WTC11 (cell line): ENCODE data around the gene EGF. TPM values are rescaled to one million over a fixed set of nuclear protein-coding genes. Genes with fewer than 3 reads are reported as not detected.

Experiments used
- ATAC-seq: fragments of 200-7000 bp; cut with Tn5 transposase; 2 replicates; pipeline ENCODE4 v1.10.0; 2021; ENCODE audit warnings: mild to moderate bottlenecking, moderate library complexity
- CTCF ChIA-PET: fragments of 300-600 bp; sonication (Branson Sonifier 250); formaldehyde crosslinking; loops from one replicate; lab custom pipeline; 2021; ENCODE audit warnings: antibody characterized with exemption; lab: Charles Lee
- POLR2A ChIA-PET: fragments of 350-600 bp; sonication (Branson Sonifier 250); formaldehyde crosslinking; loops from one replicate; lab custom pipeline; 2021; ENCODE audit warnings: antibody characterized with exemption; lab: Charles Lee
- DNase-seq: peaks from one replicate; pipeline ENCODE4 v3.0.0; 2021; ENCODE audit warnings: low spot score
- H3K27ac Mint-ChIP-seq: 2 replicates; pipeline ENCODE4 v1.8.0; 2021; ENCODE audit warnings: mixed read lengths
- H3K27me3 Mint-ChIP-seq: 2 replicates; pipeline ENCODE4 v1.8.0; 2021; ENCODE audit warnings: low read depth, mild to moderate bottlenecking, moderate library complexity, mixed read lengths
- H3K36me3 Mint-ChIP-seq: 2 replicates; pipeline ENCODE4 v1.8.0; 2021; ENCODE audit warnings: mixed read lengths
- H3K4me1 Mint-ChIP-seq: 2 replicates; pipeline ENCODE4 v1.8.0; 2022; ENCODE audit warnings: mixed read lengths
- H3K4me3 Mint-ChIP-seq: 2 replicates; pipeline ENCODE4 v1.8.0; 2021; ENCODE audit warnings: mild to moderate bottlenecking, moderate library complexity, mixed read lengths
- H3K9me3 Mint-ChIP-seq: 2 replicates; pipeline ENCODE4 v1.8.0; 2021; ENCODE audit warnings: mixed read lengths
- CREB1 ChIP-seq: sonication (generic); formaldehyde crosslinking; IDR thresholded peaks from 2 replicates; pipeline ENCODE4 v1.8.0; 2023; ENCODE audit warnings: mild to moderate bottlenecking, missing genetic modification reagents
- ESRRA ChIP-seq: sonication (generic); formaldehyde crosslinking; IDR thresholded peaks from 2 replicates; pipeline ENCODE4 v1.8.1; 2022; ENCODE audit warnings: mild to moderate bottlenecking, missing genetic modification reagents, borderline replicate concordance
- ETV6 ChIP-seq: sonication (generic); formaldehyde crosslinking; IDR thresholded peaks from 2 replicates; pipeline ENCODE4 v1.8.1; 2022; ENCODE audit warnings: mild to moderate bottlenecking, missing genetic modification reagents
- GTF2I ChIP-seq: fragments of 250-450 bp; sonication (Bioruptor Pico); conservative IDR thresholded peaks from 2 replicates; pipeline ENCODE4 v1.4.0; 2021; ENCODE audit warnings: mild to moderate bottlenecking
- JUN ChIP-seq: sonication (generic); formaldehyde crosslinking; IDR thresholded peaks from 2 replicates; pipeline ENCODE4 v1.8.0; 2023; ENCODE audit warnings: mild to moderate bottlenecking, missing genetic modification reagents
- NR3C1 ChIP-seq: sonication (generic); formaldehyde crosslinking; conservative IDR thresholded peaks from 2 replicates; pipeline ENCODE4 v1.8.1; 2023; ENCODE audit warnings: low read depth, mild to moderate bottlenecking, missing genetic modification reagents
- TEAD1 ChIP-seq: sonication (generic); formaldehyde crosslinking; IDR thresholded peaks from 2 replicates; pipeline ENCODE4 v1.8.0; 2022; ENCODE audit warnings: mild to moderate bottlenecking, missing genetic modification reagents
- ZBTB21 ChIP-seq: sonication (generic); formaldehyde crosslinking; IDR thresholded peaks from 2 replicates; pipeline ENCODE4 v1.8.1; 2023; ENCODE audit warnings: mild to moderate bottlenecking, missing genetic modification reagents, borderline replicate concordance
- ZNF317 ChIP-seq: sonication (generic); formaldehyde crosslinking; IDR thresholded peaks from 2 replicates; pipeline ENCODE4 v1.8.1; 2023; ENCODE audit warnings: low read depth, mild to moderate bottlenecking, moderate library complexity, missing genetic modification reagents, borderline replicate concordance
- total RNA-seq: library from RNA; stranded (reverse); gene quantifications from 3 replicates; pipeline ENCODE4 v1.2.3, GENCODE V29; 2021
- TF ChIP-seq, protein P1 (sequence below): sonication (generic); formaldehyde crosslinking; IDR thresholded peaks from 2 replicates; pipeline ENCODE4 v1.8.0; 2022; ENCODE audit warnings: missing genetic modification reagents
- TF ChIP-seq, protein P2 (sequence below): sonication (generic); formaldehyde crosslinking; IDR thresholded peaks from 2 replicates; pipeline ENCODE4 v1.8.0; 2023; ENCODE audit warnings: missing genetic modification reagents
- TF ChIP-seq, protein P3 (sequence below): fragments of 250-450 bp; sonication (Bioruptor Pico); IDR thresholded peaks from 2 replicates; pipeline ENCODE4 v1.9.0; 2021; ENCODE audit warnings: mild to moderate bottlenecking
- TF ChIP-seq, protein P4 (sequence below): sonication (generic); formaldehyde crosslinking; conservative IDR thresholded peaks from 2 replicates; pipeline ENCODE4 v1.8.1; 2023; ENCODE audit warnings: mild to moderate bottlenecking, low read depth, missing genetic modification reagents, moderate library complexity
- TF ChIP-seq, protein P5 (sequence below): sonication (generic); formaldehyde crosslinking; IDR thresholded peaks from 2 replicates; pipeline ENCODE4 v1.8.0; 2023; ENCODE audit warnings: mild to moderate bottlenecking, missing genetic modification reagents

Gene EGF
- total RNA-seq, 1 experiment from 2014 or later, result 2.5 TPM

DNA sequence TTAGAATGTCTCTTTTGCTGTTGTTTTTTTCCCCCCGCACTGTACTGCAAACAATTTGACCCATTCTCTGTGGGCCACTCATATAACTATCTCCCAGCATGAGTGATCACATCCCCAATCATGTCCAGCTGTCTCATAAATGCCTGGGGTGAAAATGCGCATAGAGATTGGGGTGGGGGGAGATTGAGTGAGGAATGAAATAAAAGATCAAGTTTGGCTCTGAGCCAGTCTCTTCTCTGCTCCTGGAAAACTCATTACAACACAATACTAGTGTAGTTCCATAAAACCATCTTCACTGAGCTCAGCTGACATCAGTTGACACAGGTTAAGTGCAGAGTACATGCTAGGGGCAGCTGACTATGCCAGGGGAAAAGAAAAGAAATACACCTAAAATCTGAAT is 96.9 kb downstream of the EGF start:
- H3K9me3 Mint-ChIP-seq, result no peaks in the 10 kb centered on the region
- TF ChIP-seq, protein P1, sequence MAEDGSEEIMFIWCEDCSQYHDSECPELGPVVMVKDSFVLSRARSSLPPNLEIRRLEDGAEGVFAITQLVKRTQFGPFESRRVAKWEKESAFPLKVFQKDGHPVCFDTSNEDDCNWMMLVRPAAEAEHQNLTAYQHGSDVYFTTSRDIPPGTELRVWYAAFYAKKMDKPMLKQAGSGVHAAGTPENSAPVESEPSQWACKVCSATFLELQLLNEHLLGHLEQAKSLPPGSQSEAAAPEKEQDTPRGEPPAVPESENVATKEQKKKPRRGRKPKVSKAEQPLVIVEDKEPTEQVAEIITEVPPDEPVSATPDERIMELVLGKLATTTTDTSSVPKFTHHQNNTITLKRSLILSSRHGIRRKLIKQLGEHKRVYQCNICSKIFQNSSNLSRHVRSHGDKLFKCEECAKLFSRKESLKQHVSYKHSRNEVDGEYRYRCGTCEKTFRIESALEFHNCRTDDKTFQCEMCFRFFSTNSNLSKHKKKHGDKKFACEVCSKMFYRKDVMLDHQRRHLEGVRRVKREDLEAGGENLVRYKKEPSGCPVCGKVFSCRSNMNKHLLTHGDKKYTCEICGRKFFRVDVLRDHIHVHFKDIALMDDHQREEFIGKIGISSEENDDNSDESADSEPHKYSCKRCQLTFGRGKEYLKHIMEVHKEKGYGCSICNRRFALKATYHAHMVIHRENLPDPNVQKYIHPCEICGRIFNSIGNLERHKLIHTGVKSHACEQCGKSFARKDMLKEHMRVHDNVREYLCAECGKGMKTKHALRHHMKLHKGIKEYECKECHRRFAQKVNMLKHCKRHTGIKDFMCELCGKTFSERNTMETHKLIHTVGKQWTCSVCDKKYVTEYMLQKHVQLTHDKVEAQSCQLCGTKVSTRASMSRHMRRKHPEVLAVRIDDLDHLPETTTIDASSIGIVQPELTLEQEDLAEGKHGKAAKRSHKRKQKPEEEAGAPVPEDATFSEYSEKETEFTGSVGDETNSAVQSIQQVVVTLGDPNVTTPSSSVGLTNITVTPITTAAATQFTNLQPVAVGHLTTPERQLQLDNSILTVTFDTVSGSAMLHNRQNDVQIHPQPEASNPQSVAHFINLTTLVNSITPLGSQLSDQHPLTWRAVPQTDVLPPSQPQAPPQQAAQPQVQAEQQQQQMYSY (CRISPR knock-in tag), result no peak
- TF ChIP-seq, protein P2, sequence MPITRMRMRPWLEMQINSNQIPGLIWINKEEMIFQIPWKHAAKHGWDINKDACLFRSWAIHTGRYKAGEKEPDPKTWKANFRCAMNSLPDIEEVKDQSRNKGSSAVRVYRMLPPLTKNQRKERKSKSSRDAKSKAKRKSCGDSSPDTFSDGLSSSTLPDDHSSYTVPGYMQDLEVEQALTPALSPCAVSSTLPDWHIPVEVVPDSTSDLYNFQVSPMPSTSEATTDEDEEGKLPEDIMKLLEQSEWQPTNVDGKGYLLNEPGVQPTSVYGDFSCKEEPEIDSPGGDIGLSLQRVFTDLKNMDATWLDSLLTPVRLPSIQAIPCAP (CRISPR knock-in tag), result no peak
- TF ChIP-seq, protein P3, sequence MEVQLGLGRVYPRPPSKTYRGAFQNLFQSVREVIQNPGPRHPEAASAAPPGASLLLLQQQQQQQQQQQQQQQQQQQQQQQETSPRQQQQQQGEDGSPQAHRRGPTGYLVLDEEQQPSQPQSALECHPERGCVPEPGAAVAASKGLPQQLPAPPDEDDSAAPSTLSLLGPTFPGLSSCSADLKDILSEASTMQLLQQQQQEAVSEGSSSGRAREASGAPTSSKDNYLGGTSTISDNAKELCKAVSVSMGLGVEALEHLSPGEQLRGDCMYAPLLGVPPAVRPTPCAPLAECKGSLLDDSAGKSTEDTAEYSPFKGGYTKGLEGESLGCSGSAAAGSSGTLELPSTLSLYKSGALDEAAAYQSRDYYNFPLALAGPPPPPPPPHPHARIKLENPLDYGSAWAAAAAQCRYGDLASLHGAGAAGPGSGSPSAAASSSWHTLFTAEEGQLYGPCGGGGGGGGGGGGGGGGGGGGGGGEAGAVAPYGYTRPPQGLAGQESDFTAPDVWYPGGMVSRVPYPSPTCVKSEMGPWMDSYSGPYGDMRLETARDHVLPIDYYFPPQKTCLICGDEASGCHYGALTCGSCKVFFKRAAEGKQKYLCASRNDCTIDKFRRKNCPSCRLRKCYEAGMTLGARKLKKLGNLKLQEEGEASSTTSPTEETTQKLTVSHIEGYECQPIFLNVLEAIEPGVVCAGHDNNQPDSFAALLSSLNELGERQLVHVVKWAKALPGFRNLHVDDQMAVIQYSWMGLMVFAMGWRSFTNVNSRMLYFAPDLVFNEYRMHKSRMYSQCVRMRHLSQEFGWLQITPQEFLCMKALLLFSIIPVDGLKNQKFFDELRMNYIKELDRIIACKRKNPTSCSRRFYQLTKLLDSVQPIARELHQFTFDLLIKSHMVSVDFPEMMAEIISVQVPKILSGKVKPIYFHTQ (CRISPR knock-in tag), result no peak
- TF ChIP-seq ZBTB21 (CRISPR knock-in tag), result no peak
- TF ChIP-seq GTF2I (CRISPR knock-in tag), result no peak
- no peak for TF ChIP-seq ZNF317
- no peak for TF ChIP-seq ESRRA (CRISPR knock-in tag)
- TF ChIP-seq, protein P4, sequence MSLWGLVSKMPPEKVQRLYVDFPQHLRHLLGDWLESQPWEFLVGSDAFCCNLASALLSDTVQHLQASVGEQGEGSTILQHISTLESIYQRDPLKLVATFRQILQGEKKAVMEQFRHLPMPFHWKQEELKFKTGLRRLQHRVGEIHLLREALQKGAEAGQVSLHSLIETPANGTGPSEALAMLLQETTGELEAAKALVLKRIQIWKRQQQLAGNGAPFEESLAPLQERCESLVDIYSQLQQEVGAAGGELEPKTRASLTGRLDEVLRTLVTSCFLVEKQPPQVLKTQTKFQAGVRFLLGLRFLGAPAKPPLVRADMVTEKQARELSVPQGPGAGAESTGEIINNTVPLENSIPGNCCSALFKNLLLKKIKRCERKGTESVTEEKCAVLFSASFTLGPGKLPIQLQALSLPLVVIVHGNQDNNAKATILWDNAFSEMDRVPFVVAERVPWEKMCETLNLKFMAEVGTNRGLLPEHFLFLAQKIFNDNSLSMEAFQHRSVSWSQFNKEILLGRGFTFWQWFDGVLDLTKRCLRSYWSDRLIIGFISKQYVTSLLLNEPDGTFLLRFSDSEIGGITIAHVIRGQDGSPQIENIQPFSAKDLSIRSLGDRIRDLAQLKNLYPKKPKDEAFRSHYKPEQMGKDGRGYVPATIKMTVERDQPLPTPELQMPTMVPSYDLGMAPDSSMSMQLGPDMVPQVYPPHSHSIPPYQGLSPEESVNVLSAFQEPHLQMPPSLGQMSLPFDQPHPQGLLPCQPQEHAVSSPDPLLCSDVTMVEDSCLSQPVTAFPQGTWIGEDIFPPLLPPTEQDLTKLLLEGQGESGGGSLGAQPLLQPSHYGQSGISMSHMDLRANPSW (CRISPR knock-in tag), result no peak
- TF ChIP-seq NR3C1 (CRISPR knock-in tag), result no peak
- no peak for TF ChIP-seq ETV6 (CRISPR knock-in tag)
- no peak for TF ChIP-seq CREB1 (CRISPR knock-in tag)
- TF ChIP-seq TEAD1, result no peak
- no peak for TF ChIP-seq JUN (CRISPR knock-in tag)
- TF ChIP-seq, protein P5, sequence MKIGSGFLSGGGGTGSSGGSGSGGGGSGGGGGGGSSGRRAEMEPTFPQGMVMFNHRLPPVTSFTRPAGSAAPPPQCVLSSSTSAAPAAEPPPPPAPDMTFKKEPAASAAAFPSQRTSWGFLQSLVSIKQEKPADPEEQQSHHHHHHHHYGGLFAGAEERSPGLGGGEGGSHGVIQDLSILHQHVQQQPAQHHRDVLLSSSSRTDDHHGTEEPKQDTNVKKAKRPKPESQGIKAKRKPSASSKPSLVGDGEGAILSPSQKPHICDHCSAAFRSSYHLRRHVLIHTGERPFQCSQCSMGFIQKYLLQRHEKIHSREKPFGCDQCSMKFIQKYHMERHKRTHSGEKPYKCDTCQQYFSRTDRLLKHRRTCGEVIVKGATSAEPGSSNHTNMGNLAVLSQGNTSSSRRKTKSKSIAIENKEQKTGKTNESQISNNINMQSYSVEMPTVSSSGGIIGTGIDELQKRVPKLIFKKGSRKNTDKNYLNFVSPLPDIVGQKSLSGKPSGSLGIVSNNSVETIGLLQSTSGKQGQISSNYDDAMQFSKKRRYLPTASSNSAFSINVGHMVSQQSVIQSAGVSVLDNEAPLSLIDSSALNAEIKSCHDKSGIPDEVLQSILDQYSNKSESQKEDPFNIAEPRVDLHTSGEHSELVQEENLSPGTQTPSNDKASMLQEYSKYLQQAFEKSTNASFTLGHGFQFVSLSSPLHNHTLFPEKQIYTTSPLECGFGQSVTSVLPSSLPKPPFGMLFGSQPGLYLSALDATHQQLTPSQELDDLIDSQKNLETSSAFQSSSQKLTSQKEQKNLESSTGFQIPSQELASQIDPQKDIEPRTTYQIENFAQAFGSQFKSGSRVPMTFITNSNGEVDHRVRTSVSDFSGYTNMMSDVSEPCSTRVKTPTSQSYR (CRISPR knock-in tag), result no peak
- no peaks in the 10 kb centered on the region for H3K36me3 Mint-ChIP-seq
- H3K27me3 Mint-ChIP-seq, result no peaks in the 10 kb centered on the region
- ChIA-PET CTCF (interaction anchor here (1.7 kb wide), 1 partner anchor 10 kb away, joined by 4 read pairs; no protein-coding TSS in a partner anchor), POLR2A (no interaction called here)
- H3K4me1 Mint-ChIP-seq, result peaks cover 8% of the 10 kb centered on the region
- H3K27ac Mint-ChIP-seq, result no peak overlapping the region
- H3K4me3 Mint-ChIP-seq, result no peak overlapping the region
- DNase-seq (no peak), ATAC-seq (no peak)
